Caki2 (cell line): Measurements from ENCODE around the gene TARS2. TPM values are rescaled to one million over a fixed set of nuclear protein-coding genes. Genes with fewer than 3 reads are reported as not detected.

Experiments used
- DNase-seq: peaks from one replicate; pipeline ENCODE4 v3.0.0-alpha.2; 2015; ENCODE audit warnings: low read depth
- in situ Hi-C: cut with HindIII; loops from 2 replicates; pipeline ENCODE4 v1.10.0; 2016; ENCODE audit warnings: low sequenced_read_pairs, low pct_unique_long_range_greater_than_20kb, mixed read lengths
- total RNA-seq: library from RNA; depleted of rRNA; stranded (reverse); fragments of >200 nt; shearing (Covaris generic); gene quantifications from 2 replicates; pipeline ENCODE4 v1.2.3, GENCODE V29; 2014; ENCODE audit warnings: low replicate concordance

Gene TARS2
- total RNA-seq, 1 experiment from 2014 or later, result 32.8 TPM

- in situ Hi-C loops, result no loop called here
- DNase-seq, result no peak
Observed at GRCh38 chr1:150530491-150531159, 43.4 kb downstream of the TARS2 start.

GRCh38 chr1:150532860-150533259, 45.6 kb downstream of the TARS2 start:
- in situ Hi-C loops, result no loop called here
- DNase-seq, result no peak

GRCh38 chr1:150534002-150534401, 46.8 kb downstream of the TARS2 start:
- no peak for DNase-seq
- in situ Hi-C loops, result no loop called here

GRCh38 chr1:150535511-150536287, 48.5 kb downstream of the TARS2 start:
- in situ Hi-C loops, result no loop called here
- DNase-seq, result peak; percentile 86

GRCh38 chr1:150536836-150537731, 49.9 kb downstream of the TARS2 start:
- in situ Hi-C loops, result no loop called here
- no peak for DNase-seq

GRCh38 chr1:150537732-150538684, 50.8 kb downstream of the TARS2 start:
- in situ Hi-C loops, result no loop called here
- DNase-seq, result peak; percentile 89

GRCh38 chr1:150543500-150544143, 56.4 kb downstream of the TARS2 start:
- in situ Hi-C loops, result no loop called here
- DNase-seq, result no peak

GRCh38 chr1:150544204-150544603, 57.0 kb downstream of the TARS2 start:
- in situ Hi-C loops, result no loop called here
- DNase-seq, result no peak

GRCh38 chr1:150545486-150546032, 58.3 kb downstream of the TARS2 start:
- in situ Hi-C loops, result no loop called here

GRCh38 chr1:150546294-150546937, 59.2 kb downstream of the TARS2 start:
- DNase-seq, result no peak
- in situ Hi-C loops, result no loop called here

More at GRCh38 chr1:150545486-150546032, 58.3 kb downstream of the TARS2 start:
- DNase-seq, result no peak

- DNase-seq, result no peak
- in situ Hi-C loops, result no loop called here
Observed at GRCh38 chr1:150548324-150548631, 61.1 kb downstream of the TARS2 start.

- DNase-seq, result peak; percentile 80
- in situ Hi-C loops, result no loop called here
Observed at GRCh38 chr1:150548632-150549495, 61.6 kb downstream of the TARS2 start, which contains the start of gene ADAMTSL4. Gene ADAMTSL4 (plus strand): TSS chr1:150549408. CDS start chr1:150552289, 2,881 bp downstream.

- in situ Hi-C loops, result no loop called here
- no peak for DNase-seq
Observed at GRCh38 chr1:150549496-150550221, 62.4 kb downstream of the TARS2 start.

- DNase-seq, result no peak
- in situ Hi-C loops, result no loop called here
Observed at GRCh38 chr1:150550222-150551050, 63.2 kb downstream of the TARS2 start.
